Esophagus (tissue), 2 donors: ENCODE results near the gene SLC15A5. TPM values are rescaled to one million over a fixed set of nuclear protein-coding genes. Genes with fewer than 3 reads are reported as not detected.

Experiments used
- H3K27ac ChIP-seq, 2 donors: one replicate each; pipeline ENCODE4 v1.5.1; 2013; ENCODE audit warnings: low read depth in 2 of 2, mild to moderate bottlenecking in 2 of 2, inconsistent platforms in 1 of 2, low read length in 1 of 2, moderate library complexity in 1 of 2
- H3K27me3 ChIP-seq, 2 donors: one replicate each; pipeline ENCODE4 v1.6.1; 2013; ENCODE audit warnings: low read length in 2 of 2, control low read depth in 1 of 2, mild to moderate bottlenecking in 1 of 2; ENCODE audit not compliant: insufficient read depth in 2 of 2, control insufficient read depth in 1 of 2
- H3K36me3 ChIP-seq, 2 donors: one replicate each; pipeline ENCODE4 v1.6.1; 2013; ENCODE audit warnings: low read length in 1 of 2; ENCODE audit not compliant: control insufficient read depth in 2 of 2, insufficient read depth in 2 of 2
- H3K4me1 ChIP-seq, 2 donors: one replicate each; pipeline ENCODE4 v1.6.1; 2013; ENCODE audit warnings: low read length in 1 of 2; ENCODE audit not compliant: control insufficient read depth in 2 of 2, insufficient read depth in 2 of 2
- H3K4me3 ChIP-seq, 2 donors: one replicate each; pipeline ENCODE4 v1.5.1; 2013; ENCODE audit warnings: low read length in 2 of 2, mild to moderate bottlenecking in 2 of 2, low read depth in 1 of 2, moderate library complexity in 1 of 2
- H3K9me3 ChIP-seq, 2 donors: one replicate each; pipeline ENCODE4 v1.6.1; 2013; ENCODE audit warnings: mild to moderate bottlenecking in 2 of 2, low read depth in 1 of 2, low read length in 1 of 2, moderate library complexity in 1 of 2; ENCODE audit not compliant: control insufficient read depth in 2 of 2, insufficient read depth in 1 of 2
- WGBS, 2 donors: extraction: QIAGEN DNeasy Blood & Tissue Kit; methylation state at CpG; one replicate each; pipeline ENCODE4 v1.1.7; 2013; 5-methylcytosine and 5-hydroxymethylcytosine counted together
- polyA plus RNA-seq, 2 donors: library from polyadenylated mRNA; stranded (reverse); fragments of 200-250 nt; gene quantifications; one replicate each; pipeline ENCODE4 v1.2.3, GENCODE V29; 2013
- donor health status: healthy with polysubstance abuse.
- donor health status: Bipolar disorder and iron deficiency.

SLC15A5 gene
- not detected for polyA plus RNA-seq

GRCh38 chr12:16277585-16277984 lies at the start of gene SLC15A5:
Gene SLC15A5 (minus strand): TSS chr12:16277685. CDS start chr12:16277685, 0 bp downstream.
- Histone ChIP-seq H3K4me1 (no peaks in the 10 kb centered on the region), H3K36me3 (no peaks in the 10 kb centered on the region), H3K4me3 (no peak within 1 kb of the TSS), H3K27ac (no peak within 1 kb of the TSS), H3K27me3 (no peaks in the 10 kb centered on the region), H3K9me3 (no peaks in the 10 kb centered on the region)
- WGBS, 2 donors = 79 to 81% methylated on average over 5 of the region's 5 CpGs

GRCh38 chr12:16325426-16325825 lies 47.9 kb upstream of the SLC15A5 start:
- WGBS, 2 donors = 9 to 12% methylated on average over 3 of the region's 3 CpGs
- no peaks in the 10 kb centered on the region for H3K36me3 ChIP-seq

DNA sequence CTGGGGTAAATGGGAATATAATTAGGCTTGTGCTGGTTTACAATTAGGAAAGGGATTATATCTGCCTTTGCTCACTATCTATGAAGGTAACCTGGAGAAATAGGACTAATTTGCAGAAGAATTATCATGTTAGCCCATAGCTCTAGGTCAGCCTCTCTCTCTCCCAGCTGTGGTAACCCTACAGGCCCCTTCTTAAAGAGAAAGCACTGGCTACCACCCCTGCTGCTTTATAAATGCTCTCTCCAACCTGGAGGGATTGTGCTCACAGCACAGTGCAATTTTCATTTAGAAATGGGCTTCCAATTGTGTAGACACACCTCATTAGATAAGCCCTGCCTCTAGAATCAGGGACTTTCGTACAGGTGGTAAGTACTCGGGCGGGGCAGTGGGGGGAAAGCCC lies 47.3 kb upstream of the SLC15A5 start:
- Histone ChIP-seq H3K27me3 (no peaks in the 10 kb centered on the region), H3K36me3 (no peaks in the 10 kb centered on the region), H3K4me1 (no peaks in the 10 kb centered on the region), H3K9me3 (no peaks in the 10 kb centered on the region), H3K27ac (no peak overlapping the region), H3K4me3 (no peak overlapping the region)
- WGBS, 2 donors = 75 to 87% methylated on average over 3 of the region's 3 CpGs

More at GRCh38 chr12:16325426-16325825, 47.9 kb upstream of the SLC15A5 start:
- Histone ChIP-seq H3K27ac (no peak overlapping the region), H3K27me3 (no peaks in the 10 kb centered on the region), H3K4me3 (no peak overlapping the region), H3K9me3 (no peaks in the 10 kb centered on the region), H3K4me1 (no peaks in the 10 kb centered on the region)

DNA sequence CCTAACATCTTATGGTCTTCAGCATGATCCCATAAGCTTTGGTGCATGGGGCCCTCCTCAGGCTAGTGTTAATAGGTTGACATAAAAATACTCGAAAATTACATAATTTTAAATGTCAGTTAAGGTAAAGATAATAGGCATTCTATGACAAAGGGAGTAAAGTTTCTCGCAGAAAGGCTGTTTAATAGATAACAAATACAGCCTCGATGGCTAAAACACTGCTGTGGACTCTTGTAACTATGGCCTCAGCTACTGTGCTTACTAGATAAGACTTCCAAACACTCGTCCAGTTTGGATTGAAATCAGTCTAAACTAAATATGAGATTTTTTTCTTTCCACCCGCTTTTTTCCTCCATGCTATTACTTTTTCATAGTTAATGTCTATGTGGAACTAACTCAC lies 46.8 kb upstream of the SLC15A5 start:
- Histone ChIP-seq H3K27ac (no peak overlapping the region), H3K4me1 (no peaks in the 10 kb centered on the region), H3K4me3 (no peak overlapping the region), H3K27me3 (no peaks in the 10 kb centered on the region), H3K9me3 (no peaks in the 10 kb centered on the region), H3K36me3 (no peaks in the 10 kb centered on the region)
- 59 to 64% methylated on average over 5 of the region's 5 CpGs for WGBS, 2 donors

- H3K27ac ChIP-seq = no peak overlapping the region
- H3K27me3 ChIP-seq = no peaks in the 10 kb centered on the region
- no peaks in the 10 kb centered on the region for H3K4me1 ChIP-seq
- no peak overlapping the region for H3K4me3 ChIP-seq
- H3K36me3 ChIP-seq = no peaks in the 10 kb centered on the region
- H3K9me3 ChIP-seq = no peaks in the 10 kb centered on the region
- WGBS, 2 donors = 42 to 46% methylated on average over 2 of the region's 2 CpGs
These were observed 46.2 kb upstream of the SLC15A5 start for GRCh38 chr12:16323638-16324037.

GRCh38 chr12:16323010-16323409 lies 45.5 kb upstream of the SLC15A5 start:
- Histone ChIP-seq H3K4me3 (no peak overlapping the region), H3K27ac (no peak overlapping the region), H3K36me3 (no peaks in the 10 kb centered on the region), H3K4me1 (no peaks in the 10 kb centered on the region), H3K27me3 (no peaks in the 10 kb centered on the region), H3K9me3 (no peaks in the 10 kb centered on the region)
- 77 to 92% methylated on average over 1 of the region's 1 CpG for WGBS, 2 donors

GRCh38 chr12:16310934-16311333 lies 33.4 kb upstream of the SLC15A5 start:
- no peaks in the 10 kb centered on the region for H3K9me3 ChIP-seq
- no peak overlapping the region for H3K4me3 ChIP-seq
- H3K36me3 ChIP-seq = no peaks in the 10 kb centered on the region
- no peak overlapping the region for H3K27ac ChIP-seq
- no peaks in the 10 kb centered on the region for H3K4me1 ChIP-seq
- WGBS, 2 donors = 51 to 68% methylated on average over 1 of the region's 1 CpG
- H3K27me3 ChIP-seq = no peaks in the 10 kb centered on the region

DNA sequence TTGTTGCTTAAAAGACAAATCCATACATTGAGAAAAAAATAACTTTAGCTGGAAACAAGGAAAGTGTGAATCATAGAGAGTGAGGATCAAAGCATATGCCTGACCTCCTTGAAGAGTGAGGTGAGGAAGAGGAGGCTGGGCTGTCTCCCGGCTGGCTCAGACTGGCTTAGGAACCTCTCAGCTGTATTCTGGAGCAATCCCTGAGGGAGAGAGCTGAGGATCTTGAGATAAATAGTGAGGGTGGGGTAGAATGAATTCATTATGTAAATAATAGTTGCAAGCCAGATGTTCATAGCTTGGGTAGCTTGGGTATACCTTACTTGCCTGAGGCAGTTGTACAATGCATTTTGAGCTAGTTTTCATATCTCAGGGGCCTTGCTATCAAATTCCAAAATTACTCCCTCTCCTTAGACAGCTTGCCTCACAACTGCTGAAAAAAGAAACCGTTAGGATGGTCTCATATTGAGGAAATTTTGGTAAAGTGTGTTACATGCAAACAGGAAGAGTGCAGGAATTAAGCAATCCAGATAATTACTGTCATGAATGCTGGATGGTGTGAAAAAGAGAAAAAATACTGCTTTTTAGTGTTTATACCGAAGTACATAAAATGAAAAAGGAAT lies 30.5 kb upstream of the SLC15A5 start:
- no peak overlapping the region for H3K4me3 ChIP-seq
- 46 to 55% methylated on average over 3 of the region's 3 CpGs for WGBS, 2 donors
- no peaks in the 10 kb centered on the region for H3K27me3 ChIP-seq
- no peaks in the 10 kb centered on the region for H3K36me3 ChIP-seq
- H3K9me3 ChIP-seq = no peaks in the 10 kb centered on the region
- no peak overlapping the region for H3K27ac ChIP-seq
- no peaks in the 10 kb centered on the region for H3K4me1 ChIP-seq

DNA sequence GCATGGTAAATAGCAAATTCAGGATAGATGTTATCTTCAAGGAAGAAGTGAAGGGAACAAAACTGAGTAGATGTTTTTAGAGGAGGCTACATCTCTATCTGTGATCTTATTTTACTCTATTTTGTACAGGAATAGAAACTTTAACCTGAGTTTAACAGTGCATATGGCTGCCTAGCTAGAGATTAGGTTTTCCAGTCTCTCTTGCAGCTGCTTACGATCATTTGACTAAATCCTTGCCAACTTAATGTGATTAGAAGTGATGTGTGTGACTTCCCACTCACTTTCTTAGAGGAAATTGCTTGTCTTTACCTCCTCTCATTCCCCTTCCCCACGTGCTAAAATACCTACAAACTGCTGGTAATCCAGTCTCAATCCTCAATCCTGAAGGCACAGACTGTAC lies 26.5 kb upstream of the SLC15A5 start:
- Histone ChIP-seq H3K9me3 (no peaks in the 10 kb centered on the region), H3K4me3 (no peak overlapping the region), H3K27ac (no peak overlapping the region), H3K36me3 (no peaks in the 10 kb centered on the region), H3K4me1 (no peaks in the 10 kb centered on the region), H3K27me3 (no peaks in the 10 kb centered on the region)
- 46 to 50% methylated on average over 2 of the region's 2 CpGs for WGBS, 2 donors

- WGBS, 2 donors = 87 to 88% methylated on average over 7 of the region's 7 CpGs
- no peaks in the 10 kb centered on the region for H3K4me1 ChIP-seq
- no peak overlapping the region for H3K27ac ChIP-seq
- no peaks in the 10 kb centered on the region for H3K27me3 ChIP-seq
- H3K4me3 ChIP-seq = no peak overlapping the region
- no peaks in the 10 kb centered on the region for H3K9me3 ChIP-seq
- H3K36me3 ChIP-seq = no peaks in the 10 kb centered on the region
These were observed 23.3 kb upstream of the SLC15A5 start for GRCh38 chr12:16300736-16301135.
